Daoy (cell line): Measurements from ENCODE around the gene PGAP1. TPM values are rescaled to one million over a fixed set of nuclear protein-coding genes. Genes with fewer than 3 reads are reported as not detected.

ENCODE experiments used
- DNase-seq: peaks from one replicate; pipeline ENCODE4 v3.0.0-alpha.2; 2015; ENCODE audit warnings: low read depth
- total RNA-seq: library from RNA; depleted of rRNA; stranded (reverse); fragments of >200 nt; shearing (Covaris generic); gene quantifications from 2 replicates; pipeline ENCODE4 v1.2.3, GENCODE V29; 2014; rRNA removed

PGAP1 gene
- total RNA-seq, 1 experiment from 2014 or later, result 4.5 TPM

- peak; percentile 33 for DNase-seq
Observed at GRCh38 chr2:196801674-196802261, 124.7 kb downstream of the PGAP1 start.

GRCh38 chr2:196798980-196799379, 127.5 kb downstream of the PGAP1 start:
- DNase-seq, result no peak

- DNase-seq, result no peak
Observed at GRCh38 chr2:196792865-196793264, 133.6 kb downstream of the PGAP1 start.

GRCh38 chr2:196783431-196784094, 142.9 kb downstream of the PGAP1 start:
- DNase-seq, result peak; percentile 53

Other genes with a start within 250 kb of the PGAP1 start
- 30.6 and 30.7 TPM in 2 replicates for gene GTF3C3, start 127.0 kb downstream of the PGAP1 start, total RNA-seq
- not detected in 2 replicates for gene C2orf66, start 117.4 kb downstream of the PGAP1 start, total RNA-seq